Natural killer cell treated with Interleukin-12 subunit alpha and Interleukin-12 subunit beta and Interleukin-15 and Interleukin-18, amount 100 ng/mL, for 72 hours (primary cell): ENCODE measurements around the gene FAM124A. TPM values are rescaled to one million over a fixed set of nuclear protein-coding genes. Genes with fewer than 3 reads are reported as not detected.
"Not testable (repeated sequence)": the region's sequence is repeated elsewhere in the genome, so short reads cannot be mapped to it uniquely, and the experiment has no call there.

Experiments
- ATAC-seq, 2 donors: fragments of 150-1000 bp; cut with Tn5 transposase in 1 of 2; sonication (Bioruptor Pico), chemical (Tn5 transposase) in 1 of 2; 2 replicates each; pipeline ENCODE4 v1.10.0; 2021
- DNase-seq: peaks from one replicate; pipeline ENCODE4 v3.0.0; 2022; ENCODE audit warnings: low spot score
- H3K27ac Mint-ChIP-seq, 2 donors: 1 replicate in 1 of 2; 2 replicates in 1 of 2; pipeline ENCODE4 v1.8.0; 2022; ENCODE audit warnings: mixed read lengths in 2 of 2, mild to moderate bottlenecking in 1 of 2, moderate library complexity in 1 of 2
- H3K27me3 Mint-ChIP-seq, 2 donors: 1 replicate in 1 of 2; 2 replicates in 1 of 2; pipeline ENCODE4 v1.8.0; 2022; ENCODE audit warnings: mixed read lengths in 2 of 2
- H3K36me3 Mint-ChIP-seq: one replicate; pipeline ENCODE4 v1.8.0; 2022; ENCODE audit warnings: mixed read lengths
- H3K4me1 Mint-ChIP-seq, 2 donors: 1 replicate in 1 of 2; 2 replicates in 1 of 2; pipeline ENCODE4 v1.8.0; 2022; ENCODE audit warnings: low read depth in 2 of 2, mixed read lengths in 2 of 2, mild to moderate bottlenecking in 1 of 2
- H3K4me3 Mint-ChIP-seq: one replicate; pipeline ENCODE4 v1.8.0; 2022; ENCODE audit warnings: mixed read lengths
- H3K9me3 Mint-ChIP-seq: 2 replicates; pipeline ENCODE4 v1.8.0; 2022; ENCODE audit warnings: mixed read lengths
- total RNA-seq, 2 donors: library from RNA; stranded (reverse); gene quantifications; one replicate each; pipeline ENCODE4 v1.2.3, GENCODE V29; 2022

Gene FAM124A
- total RNA-seq, 2 donors from 2014 or later, result not detected

DNA sequence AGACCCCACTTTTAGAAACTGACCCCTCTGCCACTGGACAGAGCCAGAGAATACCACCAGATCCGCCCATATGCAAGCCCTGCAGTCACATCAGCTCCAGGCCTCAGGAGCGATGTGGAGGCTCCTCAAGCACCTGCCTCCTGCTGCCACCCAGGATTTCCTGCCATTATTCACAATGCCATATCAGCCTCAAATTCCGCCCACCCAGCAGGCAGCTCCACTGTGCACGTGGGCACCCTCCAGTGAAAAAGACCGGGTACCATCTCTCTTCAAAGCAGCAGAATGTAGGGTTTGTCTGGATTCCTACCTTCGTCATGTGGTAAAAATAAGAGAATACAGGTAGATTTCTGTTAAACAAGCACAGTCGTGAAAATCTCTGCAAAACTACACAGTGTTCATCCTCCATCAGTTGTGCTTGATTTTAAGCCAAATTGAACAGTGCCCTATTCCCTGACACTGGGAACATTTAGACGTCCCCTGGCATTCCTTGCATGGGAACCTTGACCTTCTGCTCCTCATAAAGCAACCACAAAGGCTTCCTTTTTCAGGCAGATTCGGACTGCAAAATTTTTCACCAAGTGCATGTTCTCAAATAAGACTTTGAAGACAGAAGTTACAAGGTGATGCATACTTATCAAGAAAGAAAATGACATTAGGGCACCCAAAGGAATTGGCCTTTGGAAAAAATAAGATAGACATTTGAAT, 56.4 kb downstream of the FAM124A start:
- no peaks in the 10 kb centered on the region for H3K36me3 Mint-ChIP-seq
- peaks cover 0 to 5% of the 10 kb centered on the region in 2 donors for H3K27me3 Mint-ChIP-seq
- ATAC-seq (no peak), DNase-seq (no peak)
- H3K9me3 Mint-ChIP-seq, result no peaks in the 10 kb centered on the region
- peaks cover 0 to 5% of the 10 kb centered on the region in 2 donors for H3K4me1 Mint-ChIP-seq
- no peak overlapping the region for H3K27ac Mint-ChIP-seq
- no peak overlapping the region for H3K4me3 Mint-ChIP-seq

- H3K27me3 Mint-ChIP-seq, result peaks cover 0 to 5% of the 10 kb centered on the region in 2 donors
- no peaks in the 10 kb centered on the region for H3K9me3 Mint-ChIP-seq
- H3K4me3 Mint-ChIP-seq, result no peak overlapping the region
- no peak for DNase-seq
- H3K27ac Mint-ChIP-seq, result no peak overlapping the region
- H3K36me3 Mint-ChIP-seq, result no peaks in the 10 kb centered on the region
- ATAC-seq, result peak; percentile 34 to 45
- peaks cover 0 to 5% of the 10 kb centered on the region in 2 donors for H3K4me1 Mint-ChIP-seq
Measured at GRCh38 chr13:51280379-51280940, 58.3 kb downstream of the FAM124A start.

- no peaks in the 10 kb centered on the region for H3K36me3 Mint-ChIP-seq
- H3K9me3 Mint-ChIP-seq, result no peaks in the 10 kb centered on the region
- no peak for DNase-seq
- H3K27ac Mint-ChIP-seq, result no peak overlapping the region
- ATAC-seq, result no peak
- H3K4me3 Mint-ChIP-seq, result no peak overlapping the region
- no peaks in the 10 kb centered on the region for H3K4me1 Mint-ChIP-seq
- H3K27me3 Mint-ChIP-seq, result peaks cover 0 to 5% of the 10 kb centered on the region in 2 donors
Measured at GRCh38 chr13:51282322-51282721, 60.1 kb downstream of the FAM124A start.

- not testable (repeated sequence) for H3K27me3 Mint-ChIP-seq, H3K4me1 Mint-ChIP-seq, H3K27ac Mint-ChIP-seq, H3K36me3 Mint-ChIP-seq, H3K9me3 Mint-ChIP-seq, ATAC-seq, H3K4me3 Mint-ChIP-seq, DNase-seq
Measured at GRCh38 chr13:51282923-51283322, 60.7 kb downstream of the FAM124A start.

GRCh38 chr13:51283371-51283770, 61.2 kb downstream of the FAM124A start:
- peaks cover 0 to 5% of the 10 kb centered on the region in 2 donors for H3K27me3 Mint-ChIP-seq
- no peaks in the 10 kb centered on the region for H3K4me1 Mint-ChIP-seq
- H3K27ac Mint-ChIP-seq, result no peak overlapping the region
- no peak for DNase-seq
- H3K4me3 Mint-ChIP-seq, result no peak overlapping the region
- H3K9me3 Mint-ChIP-seq, result no peaks in the 10 kb centered on the region
- H3K36me3 Mint-ChIP-seq, result no peaks in the 10 kb centered on the region
- ATAC-seq, result no peak

DNA sequence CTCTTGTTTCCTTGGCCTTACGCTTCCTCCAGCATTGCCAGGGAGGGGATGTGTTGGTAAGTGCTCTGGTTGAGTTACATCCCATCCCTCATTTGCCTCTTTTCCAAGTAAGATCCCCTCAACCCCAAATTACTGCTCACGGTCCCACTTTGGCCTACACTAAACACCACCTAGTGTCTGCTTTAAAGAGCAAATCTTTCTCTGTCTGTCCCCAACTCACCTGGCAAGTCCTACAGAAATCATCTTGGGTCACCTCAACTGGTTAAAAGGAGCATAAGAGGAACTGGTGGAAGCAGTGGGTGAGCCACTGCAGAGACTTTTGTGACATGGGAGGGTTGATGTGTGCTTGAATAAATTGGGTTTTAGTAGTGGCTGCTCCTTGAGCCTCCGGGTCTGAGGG, 62.1 kb downstream of the FAM124A start:
- no peak overlapping the region for H3K27ac Mint-ChIP-seq
- H3K4me1 Mint-ChIP-seq, result no peaks in the 10 kb centered on the region
- no peaks in the 10 kb centered on the region for H3K9me3 Mint-ChIP-seq
- no peak for DNase-seq
- no peak for ATAC-seq
- H3K36me3 Mint-ChIP-seq, result no peaks in the 10 kb centered on the region
- peaks cover 0 to 5% of the 10 kb centered on the region in 2 donors for H3K27me3 Mint-ChIP-seq
- H3K4me3 Mint-ChIP-seq, result no peak overlapping the region

- Mint-ChIP-seq H3K27ac (no peak overlapping the region), H3K9me3 (no peaks in the 10 kb centered on the region), H3K27me3 (peaks cover 0 to 2% of the 10 kb centered on the region in 2 donors), H3K4me1 (no peaks in the 10 kb centered on the region), H3K4me3 (no peak overlapping the region), H3K36me3 (no peaks in the 10 kb centered on the region)
- DNase-seq (peak; percentile 82), ATAC-seq (peak; percentile 70 to 71)
Measured at GRCh38 chr13:51286135-51287002, 64.2 kb downstream of the FAM124A start.

GRCh38 chr13:51287758-51288157, 65.6 kb downstream of the FAM124A start:
- no peaks in the 10 kb centered on the region for H3K36me3 Mint-ChIP-seq
- H3K27ac Mint-ChIP-seq, result no peak overlapping the region
- H3K4me3 Mint-ChIP-seq, result no peak overlapping the region
- ATAC-seq, result no peak
- DNase-seq, result no peak
- H3K9me3 Mint-ChIP-seq, result no peaks in the 10 kb centered on the region
- H3K4me1 Mint-ChIP-seq, result no peaks in the 10 kb centered on the region
- peaks cover 0 to 2% of the 10 kb centered on the region in 2 donors for H3K27me3 Mint-ChIP-seq

DNA sequence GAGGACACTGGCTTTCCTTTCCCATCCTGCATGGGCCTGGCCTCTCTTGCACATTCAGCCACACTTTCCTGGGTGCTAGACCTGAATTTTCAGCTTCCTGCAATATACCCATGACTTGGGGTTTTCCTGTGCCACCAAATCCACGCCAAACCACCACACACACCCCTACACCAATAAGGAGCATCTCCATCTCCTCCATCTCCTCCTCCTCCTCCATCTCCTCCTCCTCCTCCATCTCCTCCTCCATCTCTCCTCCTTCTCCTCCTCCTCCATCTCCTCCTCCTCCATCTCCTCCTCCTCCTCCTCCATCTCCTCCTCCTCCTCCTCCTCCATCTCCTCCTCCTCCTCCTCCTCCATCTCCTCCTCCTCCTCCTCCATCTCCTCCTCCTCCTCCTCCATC, 66.1 kb downstream of the FAM124A start:
- H3K4me3 Mint-ChIP-seq, ATAC-seq, H3K9me3 Mint-ChIP-seq, H3K4me1 Mint-ChIP-seq, H3K27me3 Mint-ChIP-seq, H3K36me3 Mint-ChIP-seq, DNase-seq, H3K27ac Mint-ChIP-seq: not testable (repeated sequence)

DNA sequence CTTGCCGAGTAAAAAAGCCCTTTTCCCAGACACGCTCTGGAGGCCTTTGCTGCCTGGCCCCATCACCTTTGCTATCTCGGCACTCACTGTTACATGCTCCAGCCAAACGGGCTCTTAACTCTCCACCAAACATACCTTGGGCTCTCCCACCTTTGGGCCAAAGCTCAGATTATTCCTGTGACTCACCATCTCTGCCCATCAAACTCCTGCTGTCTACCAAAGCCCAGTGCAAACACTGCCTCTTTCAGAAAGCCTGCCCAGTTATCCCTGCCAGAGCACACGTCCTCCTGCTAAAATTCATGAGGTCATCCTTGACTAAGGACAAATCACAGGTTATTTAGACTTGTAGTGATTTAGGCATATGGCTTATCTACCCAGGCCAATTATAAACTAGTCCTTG, 69.1 kb downstream of the FAM124A start:
- Mint-ChIP-seq H3K27ac (no peak overlapping the region), H3K36me3 (no peaks in the 10 kb centered on the region), H3K27me3 (peaks cover 0 to 2% of the 10 kb centered on the region in 2 donors), H3K9me3 (no peaks in the 10 kb centered on the region), H3K4me3 (no peak overlapping the region), H3K4me1 (no peaks in the 10 kb centered on the region)
- ATAC-seq (no peak), DNase-seq (no peak)

GRCh38 chr13:51292000-51292565, 69.9 kb downstream of the FAM124A start:
- Mint-ChIP-seq H3K4me3 (no peak overlapping the region), H3K27me3 (peaks cover 0 to 2% of the 10 kb centered on the region in 2 donors), H3K36me3 (no peaks in the 10 kb centered on the region), H3K27ac (no peak overlapping the region), H3K4me1 (no peaks in the 10 kb centered on the region), H3K9me3 (no peaks in the 10 kb centered on the region)
- ATAC-seq (no peak), DNase-seq (no peak)

DNA sequence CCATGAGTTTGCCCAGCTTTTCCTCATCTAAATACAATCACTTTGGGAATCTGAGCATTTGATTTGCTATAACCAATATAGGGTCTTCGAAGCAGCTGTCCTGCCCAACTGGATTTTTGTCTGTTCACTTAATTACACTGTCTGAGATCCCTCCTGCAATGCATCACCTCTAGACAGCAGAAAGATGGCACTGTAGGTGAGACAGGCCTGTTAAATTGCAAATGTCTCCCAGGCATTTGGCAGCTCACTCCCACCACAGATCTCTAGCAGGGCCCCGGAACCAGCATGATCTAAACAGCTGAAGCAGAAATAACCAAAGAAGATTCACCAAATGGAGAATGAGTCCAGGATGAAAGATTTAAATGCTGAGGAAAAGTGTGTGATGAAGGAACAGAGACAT, 75.4 kb downstream of the FAM124A start:
- Mint-ChIP-seq H3K4me1 (no peaks in the 10 kb centered on the region), H3K36me3 (no peaks in the 10 kb centered on the region), H3K4me3 (no peak overlapping the region), H3K27me3 (peaks cover 0 to 5% of the 10 kb centered on the region in 2 donors), H3K9me3 (no peaks in the 10 kb centered on the region), H3K27ac (no peak overlapping the region)
- no peak for DNase-seq
- no peak for ATAC-seq

DNA sequence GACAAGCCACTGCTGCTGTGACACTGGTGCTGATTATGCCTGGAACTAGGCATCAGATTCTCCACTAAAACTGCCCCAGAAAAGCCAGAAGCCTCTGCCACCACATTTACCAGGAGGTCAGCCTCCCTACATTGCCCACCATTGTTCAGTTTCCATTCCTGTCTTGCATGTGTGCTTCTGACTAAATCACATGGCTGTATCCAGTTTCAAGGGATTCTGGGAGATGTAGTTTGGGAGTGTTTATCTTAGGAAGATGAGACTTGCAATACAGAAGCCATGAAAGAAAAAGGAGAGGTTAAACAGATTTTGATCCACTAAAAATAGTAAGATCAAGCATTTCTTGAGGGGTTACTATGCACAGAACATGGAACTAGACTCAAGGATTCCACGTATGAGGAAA, 76.6 kb downstream of the FAM124A start:
- no peak for DNase-seq
- Mint-ChIP-seq H3K36me3 (no peaks in the 10 kb centered on the region), H3K4me3 (no peak overlapping the region), H3K4me1 (no peaks in the 10 kb centered on the region), H3K27ac (no peak overlapping the region), H3K27me3 (peaks cover 0 to 3% of the 10 kb centered on the region in 2 donors), H3K9me3 (no peaks in the 10 kb centered on the region)
- ATAC-seq, result no peak
